Skeletal muscle cell (primary cell): Measurements from ENCODE around the gene CHRFAM7A.
"Not testable (repeated sequence)": the region's sequence is repeated elsewhere in the genome, so short reads cannot be mapped to it uniquely, and the experiment has no call there.

ENCODE experiments used
- DNase-seq: peaks from one replicate; pipeline ENCODE4 v3.0.0-alpha.2; 2010; ENCODE audit warnings: low read depth
- H3K4me3 ChIP-seq: 2 replicates; pipeline ENCODE4 v1.5.1; 2011; ENCODE audit warnings: low read depth, mild to moderate bottlenecking, control low read depth, low read length, moderate library complexity

CHRFAM7A gene

DNA sequence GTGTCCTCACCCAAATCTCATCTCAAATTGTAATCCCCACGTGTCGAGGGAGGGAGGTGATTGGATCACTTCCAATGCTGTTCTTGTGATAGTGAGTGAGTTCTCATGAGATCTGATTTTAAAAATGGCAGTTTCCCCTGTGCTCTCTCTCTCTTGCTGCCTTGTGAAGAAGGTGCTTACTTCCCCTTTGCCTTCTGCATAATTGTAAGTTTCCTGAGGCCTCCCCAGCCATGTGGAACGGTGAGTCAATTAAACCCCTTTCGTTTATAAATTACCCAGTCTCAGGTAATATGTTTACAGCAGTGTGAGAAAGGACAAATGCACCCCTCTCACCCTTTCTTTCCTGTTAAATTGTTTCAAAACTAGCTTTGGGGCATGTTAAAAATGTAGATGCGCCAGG is 59.2 kb downstream of the CHRFAM7A start:
- not testable (repeated sequence) for H3K4me3 ChIP-seq, DNase-seq

- H3K4me3 ChIP-seq, DNase-seq: not testable (repeated sequence)
These were observed 67.2 kb downstream of the CHRFAM7A start for GRCh38 chr15:30326145-30326544.

DNA sequence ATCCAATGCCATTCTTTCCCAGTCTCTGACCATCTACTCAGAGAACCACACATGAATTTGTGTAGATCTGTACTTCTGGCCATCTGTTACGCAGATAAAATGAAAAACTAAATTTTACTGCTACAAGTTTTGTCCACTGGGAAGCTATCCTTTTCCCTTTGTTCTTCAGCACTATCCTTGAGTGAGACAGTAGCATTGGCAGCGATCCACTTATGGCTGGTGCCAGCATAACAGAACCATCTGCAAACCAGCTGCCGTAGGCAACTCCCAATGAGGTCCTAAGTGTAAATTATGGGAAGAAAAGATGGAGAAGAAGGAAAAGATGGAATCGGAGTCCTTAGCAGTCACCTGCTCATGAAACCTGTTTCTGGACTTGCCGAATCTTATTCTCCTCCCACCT is 72.3 kb downstream of the CHRFAM7A start:
- not testable (repeated sequence) for DNase-seq, H3K4me3 ChIP-seq

- not testable (repeated sequence) for DNase-seq
These were observed 77.6 kb downstream of the CHRFAM7A start for GRCh38 chr15:30315704-30316103.

DNA sequence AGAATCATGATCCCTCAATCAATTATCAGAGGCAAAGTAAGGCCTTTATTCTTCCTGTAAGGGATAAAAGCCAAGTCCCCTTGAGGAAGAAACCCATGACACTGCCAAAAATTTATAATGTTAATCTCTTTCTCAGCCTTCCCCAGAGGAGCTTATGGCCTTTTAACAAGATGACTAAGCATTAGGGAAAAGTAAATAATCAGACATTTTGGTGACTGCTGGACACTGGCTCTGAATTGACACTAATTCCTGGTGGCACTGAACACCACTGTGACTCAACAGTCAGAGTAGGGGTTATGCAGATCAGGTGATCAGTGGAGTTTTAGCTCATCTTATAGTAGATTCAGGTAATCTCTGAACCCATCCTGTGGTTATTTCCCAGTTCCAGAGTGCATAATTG is 82.8 kb downstream of the CHRFAM7A start:
- DNase-seq, H3K4me3 ChIP-seq: not testable (repeated sequence)

More at GRCh38 chr15:30315704-30316103, 77.6 kb downstream of the CHRFAM7A start:
- not testable (repeated sequence) for H3K4me3 ChIP-seq
